GM18907 (cell line): Measurements from ENCODE around the gene OR2M7.
"Not testable (repeated sequence)": the region's sequence is repeated elsewhere in the genome, so short reads cannot be mapped to it uniquely, and the experiment has no call there.

ENCODE experiments used
- ATAC-seq: cut with Tn5 transposase; IDR thresholded peaks from one replicate; pipeline ENCODE4 v1.9.1; 2021; ENCODE audit warnings: mild to moderate bottlenecking, moderate library complexity; ENCODE audit not compliant: unreplicated experiment

The OR2M7 gene

GRCh38 chr1:248324468-248324867, at the start of gene OR2M7:
Gene OR2M7 (minus strand): TSS chr1:248324568. CDS start chr1:248324568, 0 bp downstream.
- ATAC-seq = no peak

- no peak for ATAC-seq
Measured at GRCh38 chr1:248373761-248374160, 49.4 kb upstream of the OR2M7 start.

- ATAC-seq = peak; percentile 74
Measured at GRCh38 chr1:248372394-248372793, 48.0 kb upstream of the OR2M7 start.

- ATAC-seq = no peak
Measured at GRCh38 chr1:248366609-248367008, 42.2 kb upstream of the OR2M7 start.

- ATAC-seq = no peak
Measured at GRCh38 chr1:248361121-248361715, 36.9 kb upstream of the OR2M7 start, which contains the start of gene OR2T4. Gene OR2T4 (plus strand): TSS chr1:248361665. CDS start chr1:248361665, 0 bp downstream.

GRCh38 chr1:248359415-248359814, 35.0 kb upstream of the OR2M7 start:
- ATAC-seq = no peak

GRCh38 chr1:248348475-248348874, 24.1 kb upstream of the OR2M7 start, which contains the start of gene OR14C36:
Gene OR14C36 (plus strand): TSS chr1:248348775. CDS start chr1:248348775, 0 bp downstream.
- ATAC-seq = no peak

GRCh38 chr1:248343451-248343850, 19.1 kb upstream of the OR2M7 start:
- no peak for ATAC-seq

- ATAC-seq = no peak
Measured at GRCh38 chr1:248316796-248317195, 7.6 kb downstream of the OR2M7 start.

GRCh38 chr1:248306740-248307139, 17.6 kb downstream of the OR2M7 start:
- ATAC-seq = not testable (repeated sequence)

- ATAC-seq = no peak
Measured at GRCh38 chr1:248306103-248306502, 18.3 kb downstream of the OR2M7 start.

- ATAC-seq = not testable (repeated sequence)
Measured at GRCh38 chr1:248305672-248306071, 18.7 kb downstream of the OR2M7 start.

GRCh38 chr1:248303324-248303723, 21.0 kb downstream of the OR2M7 start, which contains the start of gene OR2T12:
Gene OR2T12 (minus strand): TSS chr1:248303424. CDS start chr1:248295578, 7,846 bp downstream.
- ATAC-seq = no peak

GRCh38 chr1:248288391-248288790, 36.0 kb downstream of the OR2M7 start:
- no peak for ATAC-seq

- ATAC-seq = no peak
Measured at GRCh38 chr1:248277876-248278275, 46.5 kb downstream of the OR2M7 start, which contains the start of gene OR2T33. Gene OR2T33 (minus strand): TSS chr1:248277976. CDS start chr1:248273814, 4,162 bp downstream.
